GM10248 (cell line): ENCODE measurements around the gene SIRT7.

Experiments used
- CTCF ChIA-PET: fragments of 300-600 bp; sonication (Branson Sonifier 250); formaldehyde crosslinking; extraction: SDS; loops from one replicate; lab custom pipeline; 2021; ENCODE audit warnings: antibody characterized with exemption; lab: Yijun Ruan, JAX
- POLR2A ChIA-PET: fragments of 350-650 bp; sonication (Branson Sonifier 250); formaldehyde crosslinking; extraction: SDS; loops from one replicate; lab custom pipeline; 2020; ENCODE audit warnings: antibody characterized with exemption; lab: Yijun Ruan, JAX
- DNase-seq: peaks from one replicate; pipeline ENCODE4 v3.0.0; 2012; ENCODE audit errors: extremely low spot score
- TF ChIP-seq, protein P1 (sequence below): IDR thresholded peaks from 2 replicates; pipeline ENCODE4 v1.5.1; 2012; ENCODE audit warnings: mild to moderate bottlenecking, low read depth; ENCODE audit errors: extremely low read depth, missing control alignments, control extremely low read depth

Gene SIRT7

GRCh38 chr17:81927152-81927652 is 9.2 kb upstream of the SIRT7 start:
- TF ChIP-seq, protein P1, sequence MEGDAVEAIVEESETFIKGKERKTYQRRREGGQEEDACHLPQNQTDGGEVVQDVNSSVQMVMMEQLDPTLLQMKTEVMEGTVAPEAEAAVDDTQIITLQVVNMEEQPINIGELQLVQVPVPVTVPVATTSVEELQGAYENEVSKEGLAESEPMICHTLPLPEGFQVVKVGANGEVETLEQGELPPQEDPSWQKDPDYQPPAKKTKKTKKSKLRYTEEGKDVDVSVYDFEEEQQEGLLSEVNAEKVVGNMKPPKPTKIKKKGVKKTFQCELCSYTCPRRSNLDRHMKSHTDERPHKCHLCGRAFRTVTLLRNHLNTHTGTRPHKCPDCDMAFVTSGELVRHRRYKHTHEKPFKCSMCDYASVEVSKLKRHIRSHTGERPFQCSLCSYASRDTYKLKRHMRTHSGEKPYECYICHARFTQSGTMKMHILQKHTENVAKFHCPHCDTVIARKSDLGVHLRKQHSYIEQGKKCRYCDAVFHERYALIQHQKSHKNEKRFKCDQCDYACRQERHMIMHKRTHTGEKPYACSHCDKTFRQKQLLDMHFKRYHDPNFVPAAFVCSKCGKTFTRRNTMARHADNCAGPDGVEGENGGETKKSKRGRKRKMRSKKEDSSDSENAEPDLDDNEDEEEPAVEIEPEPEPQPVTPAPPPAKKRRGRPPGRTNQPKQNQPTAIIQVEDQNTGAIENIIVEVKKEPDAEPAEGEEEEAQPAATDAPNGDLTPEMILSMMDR = no peak
- DNase-seq = no peak
- ChIA-PET CTCF (interaction anchor here (0.9 to 2.7 kb wide), 6 partner anchors 10 to 93 kb away, joined by 3 to 9 read pairs (median 4); no protein-coding TSS in a partner anchor), POLR2A (interaction anchor here (1.2 to 1.5 kb wide), 2 partner anchors 10 to 171 kb away, joined by 3 to 8 read pairs; partner anchors contain the start of gene FASN)

DNA sequence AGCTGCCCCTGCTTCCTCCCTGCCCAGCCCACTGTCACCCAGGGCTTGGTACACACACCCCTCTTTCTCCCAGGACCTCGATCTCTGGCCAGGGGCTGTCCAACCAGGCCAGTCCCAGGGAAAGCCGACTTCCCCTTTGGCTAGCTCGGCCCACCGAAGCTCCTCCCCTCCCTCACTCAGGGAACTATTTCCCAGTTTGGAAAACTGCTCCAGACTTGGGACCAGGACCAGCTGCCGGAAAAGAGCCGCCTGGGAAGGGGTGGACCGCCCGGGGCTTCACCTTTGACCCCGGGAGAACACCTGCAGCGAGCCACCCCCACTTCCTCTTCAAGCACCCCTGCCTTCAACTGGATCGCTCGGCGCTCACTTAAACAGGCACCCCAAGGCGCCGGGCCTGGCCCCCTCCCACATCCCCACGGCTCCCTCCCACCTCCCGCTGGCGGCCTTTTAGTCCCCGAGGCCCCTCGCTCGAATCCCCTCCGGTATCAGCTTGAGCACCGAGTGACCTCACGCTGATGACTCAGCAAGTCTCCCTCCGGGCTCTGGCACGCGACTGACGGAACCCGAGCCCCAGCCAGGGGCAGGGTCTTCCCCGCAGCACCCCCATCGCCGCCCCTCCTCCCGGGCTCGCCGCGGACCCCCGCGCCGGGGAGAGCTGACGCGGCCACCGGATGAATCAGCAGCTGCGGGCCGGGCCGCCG is 8.6 kb upstream of the SIRT7 start:
- ChIA-PET POLR2A (interaction anchor here (0.5 to 1.5 kb wide), 2 partner anchors 9 to 213 kb away, joined by 3 to 8 read pairs; no protein-coding TSS in a partner anchor), CTCF (interaction anchor here (1.1 to 2.7 kb wide), 5 partner anchors 9 to 104 kb away, joined by 4 to 9 read pairs (median 7); no protein-coding TSS in a partner anchor)
- peak; percentile 73 for DNase-seq
- TF ChIP-seq, protein P1 = no peak

DNA sequence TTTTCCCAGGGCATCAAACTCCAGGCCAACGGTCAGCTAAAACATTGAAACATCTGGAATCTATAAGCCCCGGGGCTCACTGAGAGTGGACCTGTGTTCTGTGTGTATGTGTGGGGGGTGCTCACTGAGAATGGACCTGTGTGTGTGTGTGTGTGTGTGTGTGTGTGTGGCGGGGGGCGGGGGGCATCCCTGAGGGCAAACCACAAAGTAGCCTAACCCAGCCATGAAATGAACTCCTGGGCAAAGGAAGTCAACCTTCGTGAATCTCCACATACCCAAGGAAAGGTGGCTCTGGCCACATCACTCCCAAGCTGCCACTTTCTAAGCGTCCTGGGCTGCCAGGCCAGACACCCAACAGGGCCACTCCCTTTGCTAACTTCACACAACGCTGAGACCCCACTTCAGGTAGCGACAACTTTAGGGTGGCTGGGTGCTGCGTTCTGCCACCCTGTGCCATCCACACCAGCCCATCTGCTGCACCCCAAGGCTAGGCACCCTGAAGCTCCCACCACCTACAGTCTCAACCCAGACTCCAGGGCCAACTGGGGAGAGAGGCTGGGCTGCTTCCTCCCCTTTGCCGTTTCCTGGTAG is 8.0 kb upstream of the SIRT7 start:
- ChIA-PET POLR2A (interaction anchor here (0.5 to 1.5 kb wide), 4 partner anchors 9 to 374 kb away, joined by 3 to 8 read pairs (median 6); partner anchors contain the start of gene FAAP100), CTCF (interaction anchor here (1.1 to 2.7 kb wide), 6 partner anchors 9 to 104 kb away, joined by 4 to 9 read pairs (median 6); no protein-coding TSS in a partner anchor)
- DNase-seq = no peak
- TF ChIP-seq, protein P1 = no peak

GRCh38 chr17:81924557-81925532 is 6.9 kb upstream of the SIRT7 start:
- TF ChIP-seq, protein P1 = no peak
- ChIA-PET POLR2A (interaction anchor here (0.5 to 1.1 kb wide), 5 partner anchors 12 to 373 kb away, joined by 3 to 7 read pairs (median 4); partner anchors contain the start of gene FAAP100), CTCF (interaction anchor here (0.7 to 2.6 kb wide), 5 partner anchors 8 to 105 kb away, joined by 3 to 8 read pairs (median 4); no protein-coding TSS in a partner anchor)
- DNase-seq = no peak

DNA sequence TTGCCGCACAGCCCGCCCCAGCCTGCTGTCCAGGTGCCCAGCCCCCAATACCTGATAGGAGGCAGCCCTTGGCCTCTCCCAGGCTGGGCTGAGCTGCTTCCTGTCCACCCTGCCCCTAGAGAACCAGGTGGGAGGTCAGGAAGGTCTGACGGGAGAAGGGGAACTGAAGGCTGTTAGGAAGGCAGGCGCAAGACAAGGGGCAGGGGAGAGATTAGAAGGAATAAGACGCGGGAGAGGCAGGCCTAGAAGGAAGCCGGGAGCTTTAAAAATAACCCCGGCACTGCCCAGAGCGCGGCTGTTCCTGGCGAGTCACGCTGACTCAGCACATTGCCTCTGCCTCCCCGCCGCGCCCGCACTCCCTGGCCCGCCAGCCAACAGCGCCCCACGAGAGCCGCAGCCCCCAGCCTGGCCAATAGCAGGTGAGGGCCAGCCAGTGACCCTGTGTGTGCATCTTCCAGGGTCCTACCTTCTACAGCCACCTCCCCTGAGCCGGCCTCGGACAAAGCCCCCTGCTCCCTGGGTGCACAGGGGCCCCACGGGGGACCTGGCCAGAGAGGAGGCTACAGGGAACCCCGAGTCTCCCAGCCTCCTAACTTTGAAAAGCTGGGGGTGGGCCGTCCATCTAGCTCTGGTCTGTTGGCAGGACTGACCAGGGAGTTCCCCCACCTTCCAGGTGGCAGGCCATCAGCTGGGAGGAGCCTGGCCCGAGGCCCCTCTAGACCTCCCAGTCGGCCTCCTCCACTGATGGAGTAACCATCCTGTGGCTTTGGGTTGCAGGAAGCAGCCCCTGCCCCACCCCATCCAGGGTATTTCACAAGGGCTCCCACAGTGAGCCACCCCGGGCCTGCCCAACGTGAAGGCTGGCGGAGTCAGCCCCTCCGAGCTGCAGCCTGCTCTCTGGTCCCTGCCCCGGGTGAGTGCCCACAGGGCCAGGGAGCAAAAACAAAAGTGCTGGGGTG is 5.6 kb upstream of the SIRT7 start:
- ChIA-PET CTCF (interaction anchor here (0.6 to 2.6 kb wide), 4 partner anchors 11 to 107 kb away, joined by 3 to 8 read pairs (median 4); no protein-coding TSS in a partner anchor), POLR2A (interaction anchor here (0.5 to 1.1 kb wide), 4 partner anchors 11 to 151 kb away, joined by 3 to 8 read pairs (median 4); no protein-coding TSS in a partner anchor)
- TF ChIP-seq, protein P1 = no peak
- DNase-seq = no peak
